ENCODE results near the gene RAB7A.
A peak's percentile ranks its signal among the peaks of the same experiment; 100 is the strongest.
"Not testable (repeated sequence)": the region's sequence is repeated elsewhere in the genome, so short reads cannot be mapped to it uniquely, and the experiment has no call there.

Gene RAB7A

GRCh38 chr3:128823631-128824030 lies 97.6 kb downstream of the RAB7A start:
- DNase-seq = no peak

- no peak for DNase-seq
Measured at GRCh38 chr3:128824132-128824850, 98.3 kb downstream of the RAB7A start.

- DNase-seq = no peak
Measured at GRCh38 chr3:128825117-128825725, 99.2 kb downstream of the RAB7A start.

GRCh38 chr3:128829087-128829486 lies 103.1 kb downstream of the RAB7A start:
- DNase-seq = not testable (repeated sequence)

- DNase-seq = not testable (repeated sequence)
Measured at GRCh38 chr3:128829925-128830625, 104.1 kb downstream of the RAB7A start.

GRCh38 chr3:128830762-128831161 lies 104.8 kb downstream of the RAB7A start:
- DNase-seq = not testable (repeated sequence)

GRCh38 chr3:128832979-128833378 lies 107.0 kb downstream of the RAB7A start:
- not testable (repeated sequence) for DNase-seq

GRCh38 chr3:128835096-128835495 lies 109.1 kb downstream of the RAB7A start:
- DNase-seq = no peak

GRCh38 chr3:128841926-128842920 lies 116.2 kb downstream of the RAB7A start:
- no peak for DNase-seq

- DNase-seq = no peak
Measured at GRCh38 chr3:128844502-128844901, 118.5 kb downstream of the RAB7A start.

- no peak for DNase-seq
Measured at GRCh38 chr3:128845119-128845777, 119.3 kb downstream of the RAB7A start.

GRCh38 chr3:128845778-128846485 lies 119.9 kb downstream of the RAB7A start:
- peak in 1 of 2 experiments; percentile 48 for DNase-seq

GRCh38 chr3:128846486-128846891 lies 120.5 kb downstream of the RAB7A start:
- no peak for DNase-seq

- DNase-seq = no peak
Measured at GRCh38 chr3:128847666-128848370, 121.8 kb downstream of the RAB7A start.

GRCh38 chr3:128848936-128849335 lies 123.0 kb downstream of the RAB7A start:
- DNase-seq = no peak

GRCh38 chr3:128849911-128850455 lies 124.0 kb downstream of the RAB7A start:
- DNase-seq = no peak

GRCh38 chr3:128850544-128850943 lies 124.6 kb downstream of the RAB7A start:
- DNase-seq = no peak

GRCh38 chr3:128851601-128852000 lies 125.6 kb downstream of the RAB7A start:
- no peak for DNase-seq

- no peak for DNase-seq
Measured at GRCh38 chr3:128853826-128854225, 127.8 kb downstream of the RAB7A start.

GRCh38 chr3:128854475-128854874 lies 128.5 kb downstream of the RAB7A start:
- DNase-seq = no peak

All from NCI-H2081 (cell line).